HCT116 (cell line): ENCODE results near the gene KRT74.

ENCODE experiments used
- ATF3 ChIP-seq: IDR thresholded peaks from 2 replicates; pipeline ENCODE4 v1.6.1; 2012
- CEBPB ChIP-seq: IDR thresholded peaks from 2 replicates; pipeline ENCODE4 v1.6.1; 2012; ENCODE audit warnings: low read depth
- CTCF ChIP-seq, 3 experiments: fragments of 200-600 bp in 1 of 3; sonication (generic) in 1 of 3; IDR thresholded peaks in 2 of 3; conservative IDR thresholded peaks in 1 of 3; 2 replicates each; pipeline ENCODE4 v1.5.1; 2012 to 2017; ENCODE audit warnings: low read depth in 2 of 3, low read length in 2 of 3, antibody characterized with exemption in 1 of 3, borderline replicate concordance in 1 of 3, control low read depth in 1 of 3, mild to moderate bottlenecking in 1 of 3, mixed read lengths in 1 of 3, mixed run types in 1 of 3, moderate library complexity in 1 of 3; ENCODE audit not compliant: insufficient read depth in 1 of 3
- EZH2 ChIP-seq: fragments of 200-600 bp; sonication (generic); IDR thresholded peaks from 2 replicates; pipeline ENCODE4 v1.6.1; 2017; ENCODE audit warnings: antibody characterized with exemption, mixed run types
- POLR2A ChIP-seq: IDR thresholded peaks from 2 replicates; pipeline ENCODE4 v1.7.0; 2011; ENCODE audit warnings: borderline replicate concordance; ENCODE audit not compliant: insufficient read depth, insufficient read length; ENCODE audit errors: extremely low read depth

- TF ChIP-seq ATF3, result no peak
- TF ChIP-seq POLR2A, result no peak
- TF ChIP-seq EZH2, result no peak
- no peak for TF ChIP-seq CTCF (IDR thresholded peaks at IDR 0.05 in 2 of 3, conservative IDR thresholded peaks at IDR 0.05 in 1 of 3; ENCODE audit: borderline replicate concordance in 1 of 3, insufficient read depth in 1 of 3, low read depth in 2 of 3, low read length in 2 of 3)
- no peak for TF ChIP-seq CEBPB
Observed at GRCh38 chr12:52585946-52586345, 12.3 kb upstream of the KRT74 start.
